Ascending aorta (tissue), 2 donors: ENCODE data around the gene AOPEP. TPM values are rescaled to one million over a fixed set of nuclear protein-coding genes. Genes with fewer than 3 reads are reported as not detected.

ENCODE experiments used
- DNase-seq, 2 donors: peaks; one replicate each; pipeline ENCODE4 v3.0.0-alpha.2; 2019; ENCODE audit warnings: low spot score in 2 of 2
- H3K27ac ChIP-seq, 2 donors: fragments of 200-600 bp; sonication (generic); one replicate each; pipeline ENCODE4 v1.5.1; 2016 to 2017; ENCODE audit warnings: mild to moderate bottlenecking in 1 of 2
- H3K27me3 ChIP-seq: fragments of 200-600 bp; sonication (generic); one replicate; pipeline ENCODE4 v1.5.1; 2017
- H3K36me3 ChIP-seq, 2 donors: fragments of 200-600 bp; sonication (generic); one replicate each; pipeline ENCODE4 v1.5.1; 2016
- H3K4me1 ChIP-seq, 2 donors: fragments of 200-600 bp; sonication (generic); one replicate each; pipeline ENCODE4 v1.5.1; 2016 to 2017; ENCODE audit warnings: mild to moderate bottlenecking in 1 of 2
- H3K4me3 ChIP-seq, 2 donors: fragments of 200-600 bp; sonication (generic); one replicate each; pipeline ENCODE4 v1.5.1; 2016 to 2017; ENCODE audit warnings: mild to moderate bottlenecking in 1 of 2
- H3K9me3 ChIP-seq, 2 donors: fragments of 200-600 bp; sonication (generic); one replicate each; pipeline ENCODE4 v1.5.1; 2016
- CTCF ChIP-seq, 3 experiments: fragments of 200-600 bp in 2 of 3; fragments of 450-650 bp in 1 of 3; sonication (generic) in 2 of 3; IDR thresholded peaks; one replicate each; pipeline ENCODE4 v1.5.1; 2016 to 2019; ENCODE audit warnings: antibody characterized with exemption in 3 of 3, mild to moderate bottlenecking in 1 of 3, moderate library complexity in 1 of 3
- intact Hi-C: fragments of 100-400 bp; cut with DNase I; formaldehyde crosslinking; loops from one replicate; pipeline ENCODE4 v1.15.1; 2023
- total RNA-seq: library from RNA; depleted of rRNA; stranded (reverse); fragments of >200 nt; gene quantifications from one replicate; pipeline ENCODE4 v1.1.0, GENCODE V29; 2016

AOPEP gene
- total RNA-seq, 1 donor from 2014 or later, result 333 TPM

GRCh38 chr9:95087659-95088242 lies 361.3 kb downstream of the AOPEP start:
- Histone ChIP-seq H3K4me1 (peaks cover 51 to 83% of the 10 kb centered on the region in 2 donors), H3K4me3 (peak overlapping the region in 1 of 2 donors; percentile 1), H3K27ac (peak overlapping the region; percentile 94 to 95), H3K27me3 (no peaks in the 10 kb centered on the region), H3K9me3 (no peaks in the 10 kb centered on the region), H3K36me3 (peaks cover 38 to 45% of the 10 kb centered on the region in 2 donors)
- TF ChIP-seq CTCF (IDR thresholded peaks at IDR 0.05), result peak in 1 of 3 experiments; percentile 12
- no peak for DNase-seq
- intact Hi-C loops, result loop anchor here (2.0 to 5.0 kb wide), 2 partner anchors 39 to 420 kb away; no protein-coding TSS in a partner anchor

GRCh38 chr9:95088421-95089161 lies 362.1 kb downstream of the AOPEP start:
- peak overlapping the region in 1 of 2 donors; percentile 1 for H3K4me3 ChIP-seq
- no peaks in the 10 kb centered on the region for H3K27me3 ChIP-seq
- peaks cover 30 to 39% of the 10 kb centered on the region in 2 donors for H3K36me3 ChIP-seq
- H3K4me1 ChIP-seq, result peaks cover 49 to 81% of the 10 kb centered on the region in 2 donors
- H3K27ac ChIP-seq, result peak overlapping the region; percentile 94 to 95
- intact Hi-C loops, result loop anchor here (2.0 to 5.0 kb wide), 2 partner anchors 38 to 419 kb away; no protein-coding TSS in a partner anchor
- H3K9me3 ChIP-seq, result no peaks in the 10 kb centered on the region
- no peak for DNase-seq
- TF ChIP-seq CTCF (IDR thresholded peaks at IDR 0.05), result no peak

GRCh38 chr9:95089257-95090022 lies 362.9 kb downstream of the AOPEP start:
- TF ChIP-seq CTCF (IDR thresholded peaks at IDR 0.05), result no peak
- intact Hi-C loops, result loop anchor here (2.0 to 5.0 kb wide), 2 partner anchors 37 to 418 kb away; no protein-coding TSS in a partner anchor
- Histone ChIP-seq H3K9me3 (no peaks in the 10 kb centered on the region), H3K4me1 (peaks cover 51 to 82% of the 10 kb centered on the region in 2 donors), H3K27ac (peak overlapping the region; percentile 94 to 95), H3K27me3 (no peaks in the 10 kb centered on the region), H3K36me3 (peaks cover 24 to 36% of the 10 kb centered on the region in 2 donors), H3K4me3 (peak overlapping the region in 1 of 2 donors; percentile 1)
- DNase-seq, result no peak

- Histone ChIP-seq H3K9me3 (no peaks in the 10 kb centered on the region), H3K4me1 (peaks cover 48 to 79% of the 10 kb centered on the region in 2 donors), H3K27ac (peak overlapping the region; percentile 94 to 95), H3K36me3 (peaks cover 20 to 33% of the 10 kb centered on the region in 2 donors), H3K27me3 (no peaks in the 10 kb centered on the region), H3K4me3 (no peak overlapping the region)
- no peak for TF ChIP-seq CTCF (IDR thresholded peaks at IDR 0.05)
- intact Hi-C loops, result no loop called here
- DNase-seq, result no peak
These were observed 363.7 kb downstream of the AOPEP start for GRCh38 chr9:95090023-95090791.
